ENCODE measurements around the gene TNFAIP8L1.

- TF ChIP-seq YY1 (IDR thresholded peaks at IDR 0.05; ENCODE audit: low read depth) (no peak), TAF1 (IDR thresholded peaks at IDR 0.05; ENCODE audit: low read depth) (no peak), MAX (IDR thresholded peaks at IDR 0.05) (no peak), EP300 (IDR thresholded peaks at IDR 0.05; ENCODE audit: borderline replicate concordance) (no peak), USF1 (IDR thresholded peaks at IDR 0.05) (no peak), TEAD4 (IDR thresholded peaks at IDR 0.05) (no peak)
These were observed 14.5 kb upstream of the TNFAIP8L1 start for GRCh38 chr19:4624733-4625362.

All from Ishikawa (cell line).